ENCODE measurements around the gene NOTCH4.
"Not testable (repeated sequence)": the region's sequence is repeated elsewhere in the genome, so short reads cannot be mapped to it uniquely, and the experiment has no call there.

The NOTCH4 gene

GRCh38 chr6:32191696-32192607, 31.9 kb downstream of the NOTCH4 start:
- DNase-seq: peak; percentile 22

- DNase-seq: no peak
These were observed 32.8 kb downstream of the NOTCH4 start for GRCh38 chr6:32190911-32191677.

DNA sequence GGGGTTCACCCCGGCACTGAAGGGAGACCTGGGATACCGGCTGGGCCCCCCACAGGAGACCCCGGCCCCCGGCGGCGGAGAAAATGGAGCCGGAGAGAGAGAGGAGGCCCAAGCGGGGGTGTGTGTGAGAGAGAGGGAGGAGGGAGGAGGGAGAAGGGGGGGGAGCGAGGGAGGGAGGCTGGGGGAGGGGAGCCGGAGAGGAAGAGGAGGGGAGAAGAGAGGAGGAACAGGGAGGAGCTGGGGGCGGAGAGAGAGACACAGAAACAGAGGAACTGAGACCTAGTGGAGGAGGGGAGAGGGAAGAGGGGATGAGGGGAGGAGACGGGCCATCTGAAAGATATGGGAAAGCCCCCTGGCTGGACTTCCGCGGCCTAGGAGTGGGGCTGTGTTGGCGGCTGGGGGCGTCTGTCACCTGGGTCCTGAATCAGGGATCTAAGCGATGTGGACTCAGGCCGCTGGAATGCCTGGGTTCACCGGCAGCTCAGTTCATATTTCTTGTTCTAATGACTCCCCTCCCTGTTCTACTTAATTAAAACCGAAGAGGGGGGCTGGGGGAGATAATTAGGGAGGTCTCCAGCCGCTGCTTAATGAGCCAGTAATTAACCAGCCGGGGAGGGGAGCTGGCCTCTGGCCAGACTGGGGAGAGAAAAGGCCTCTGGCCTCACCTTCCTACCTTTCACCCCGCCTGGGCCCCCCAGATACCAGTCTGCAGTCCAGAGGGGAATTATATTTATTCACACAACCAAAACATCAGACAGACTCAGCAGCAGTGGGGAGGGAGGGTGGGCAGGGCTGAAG, 33.6 kb downstream of the NOTCH4 start, which contains the start of gene PBX2:
PBX2 (minus strand) TSS at position 149 of the 798 bp plus-strand sequence. CDS start 287 bp downstream, outside the sequence.
- DNase-seq: peak; percentile 80

DNA sequence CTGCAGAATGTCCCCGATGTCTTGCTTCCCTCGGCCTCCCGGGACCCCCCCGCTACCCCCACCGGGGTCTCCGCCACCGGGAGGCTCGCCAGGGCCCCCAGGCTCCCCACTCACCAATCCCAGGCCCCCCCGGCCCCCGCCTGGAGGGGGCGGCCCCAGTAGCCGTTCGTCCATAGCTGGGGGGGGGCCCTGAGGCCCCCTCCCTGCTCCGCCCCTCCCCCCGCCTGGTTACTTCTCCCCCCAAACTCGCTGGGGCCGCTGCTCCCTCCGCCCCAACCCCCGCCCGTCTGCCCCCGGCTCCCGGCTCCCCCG, 34.2 kb downstream of the NOTCH4 start:
- no peak for DNase-seq

DNA sequence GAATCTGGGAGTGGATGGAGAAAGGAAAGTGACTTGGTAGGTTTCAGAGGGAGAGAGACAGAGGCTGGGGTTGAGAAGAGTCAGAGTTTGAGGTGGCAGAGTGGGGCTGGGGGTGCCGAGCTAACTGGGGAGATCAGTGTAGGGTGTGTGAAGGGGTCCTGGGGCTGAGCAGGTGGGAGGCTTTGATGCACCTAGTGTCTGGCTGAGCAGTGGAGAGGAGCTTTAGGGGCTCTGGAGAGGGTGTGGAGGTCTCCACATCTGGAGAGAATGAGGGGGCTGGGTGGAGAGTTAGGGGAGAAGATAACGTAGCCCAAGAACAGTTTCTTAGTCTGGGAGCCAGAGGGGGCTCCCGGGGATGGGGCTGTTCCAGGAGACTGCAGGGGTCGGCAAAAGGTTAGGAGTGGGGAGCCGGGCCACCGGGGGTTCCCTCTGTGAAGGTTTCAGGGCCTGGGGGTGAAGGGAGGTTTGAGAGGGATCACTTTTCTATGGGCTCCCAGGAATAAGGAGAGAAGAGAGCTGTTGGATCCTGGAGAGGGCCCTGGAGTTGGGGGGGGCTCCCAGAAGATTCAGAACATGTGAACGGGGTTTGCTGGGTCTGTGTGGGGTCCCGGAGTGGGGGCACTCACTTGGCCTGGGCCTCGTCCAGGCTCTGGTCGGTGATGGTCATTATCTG, 34.7 kb downstream of the NOTCH4 start:
- DNase-seq: no peak

GRCh38 chr6:32188381-32189068, 35.3 kb downstream of the NOTCH4 start:
- no peak for DNase-seq

GRCh38 chr6:32187725-32188380, 36.0 kb downstream of the NOTCH4 start:
- DNase-seq: not testable (repeated sequence)

GRCh38 chr6:32187009-32187709, 36.7 kb downstream of the NOTCH4 start:
- no peak for DNase-seq

GRCh38 chr6:32186151-32186840, 37.6 kb downstream of the NOTCH4 start:
- not testable (repeated sequence) for DNase-seq

DNA sequence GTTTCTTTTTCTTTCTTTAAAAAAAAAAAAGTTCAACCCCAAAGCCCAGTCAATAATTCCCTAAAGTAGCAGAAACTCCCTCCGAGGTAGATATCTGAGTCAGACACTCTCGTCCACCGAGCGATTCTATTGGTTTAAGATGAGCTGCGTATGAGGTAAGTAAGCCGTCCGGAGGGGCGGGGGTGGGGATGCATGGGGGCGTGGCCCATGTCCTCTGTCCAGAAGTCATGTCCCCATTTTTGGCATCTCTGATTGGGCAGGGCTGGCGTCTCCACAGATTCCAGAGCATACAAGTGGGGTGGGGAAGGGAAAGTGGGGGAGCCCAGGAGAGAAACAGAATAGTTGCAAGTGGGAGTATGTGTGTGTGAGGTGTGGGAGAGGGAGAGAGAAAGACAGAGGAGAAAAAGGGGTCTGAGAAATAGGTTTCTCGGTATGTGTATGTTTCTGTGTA, 38.2 kb downstream of the NOTCH4 start:
- peak; percentile 72 for DNase-seq

DNA sequence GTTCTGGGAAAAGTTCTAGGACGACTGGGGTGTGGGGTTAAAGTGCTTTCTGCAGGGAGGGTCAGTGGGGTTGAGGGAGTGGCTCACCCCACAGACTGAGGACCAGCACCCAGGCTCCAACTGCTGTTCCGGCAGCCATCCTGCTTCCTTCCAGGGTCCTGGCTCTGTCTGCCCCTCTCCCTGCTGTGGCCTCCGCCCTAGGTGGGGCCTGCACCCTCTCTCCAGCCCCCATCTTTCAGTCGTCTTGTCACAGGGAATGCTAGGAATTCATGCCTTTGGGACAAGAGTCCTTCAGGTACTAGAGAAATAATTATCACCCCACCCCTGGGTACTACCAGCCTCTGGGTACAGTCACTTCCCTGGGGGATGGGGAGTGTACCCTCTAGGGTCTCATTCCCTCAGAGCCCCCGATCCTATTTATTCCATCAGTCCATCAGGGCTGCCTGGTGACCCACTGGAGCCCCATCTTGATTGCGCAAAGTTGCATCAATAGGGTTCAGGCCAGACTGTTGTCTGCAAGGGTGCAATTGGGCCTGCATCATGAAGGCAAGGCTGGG, 39.7 kb downstream of the NOTCH4 start, which contains the start of gene AGER:
AGER (minus strand) TSS at position 170 of the 557 bp plus-strand sequence; CDS start at position 139, 31 bp downstream.
- DNase-seq: no peak

GRCh38 chr6:32183483-32184083, 40.3 kb downstream of the NOTCH4 start:
- DNase-seq: no peak

DNA sequence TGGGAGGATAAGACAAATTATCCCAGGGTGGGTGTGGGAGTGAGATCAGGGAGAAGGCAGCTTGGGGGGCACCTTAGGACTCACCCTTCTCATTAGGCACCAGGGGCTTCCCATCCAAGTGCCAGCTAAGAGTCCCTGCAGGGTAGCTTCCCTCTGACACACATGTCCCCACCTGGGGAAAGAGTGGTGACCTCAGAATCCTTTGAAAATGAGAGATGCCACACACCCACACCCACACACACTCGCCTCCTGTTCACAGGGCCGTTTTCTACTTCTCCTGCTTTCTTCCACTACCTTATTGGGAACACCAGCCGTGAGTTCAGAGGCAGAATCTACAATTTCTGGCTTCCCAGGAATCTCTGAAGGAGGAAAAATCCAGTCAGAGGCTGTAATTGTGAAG, 40.8 kb downstream of the NOTCH4 start:
- no peak for DNase-seq

DNA sequence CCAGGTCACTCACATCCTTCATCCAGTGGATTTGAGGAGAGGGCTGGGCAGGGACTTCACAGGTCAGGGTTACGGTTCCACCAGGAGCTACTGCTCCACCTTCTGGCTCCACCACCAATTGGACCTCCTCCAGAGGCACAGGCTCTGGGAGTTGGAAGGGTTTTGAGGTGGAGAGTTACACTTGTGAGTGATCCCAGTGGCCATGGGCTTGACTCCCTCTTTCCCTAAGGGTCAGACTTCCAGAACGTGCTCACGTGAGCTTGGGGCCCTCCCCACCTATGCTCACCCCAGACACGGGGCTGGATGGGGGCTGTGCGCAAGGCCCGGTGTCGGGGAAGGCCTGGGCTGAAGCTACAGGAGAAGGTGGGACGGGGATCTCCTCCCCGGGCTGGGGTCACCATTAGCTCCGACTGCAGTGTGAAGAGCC, 41.3 kb downstream of the NOTCH4 start:
- DNase-seq: no peak

- DNase-seq: no peak
These were observed 41.8 kb downstream of the NOTCH4 start for GRCh38 chr6:32181915-32182529.

- DNase-seq: no peak
These were observed 42.6 kb downstream of the NOTCH4 start for GRCh38 chr6:32181148-32181702.

DNA sequence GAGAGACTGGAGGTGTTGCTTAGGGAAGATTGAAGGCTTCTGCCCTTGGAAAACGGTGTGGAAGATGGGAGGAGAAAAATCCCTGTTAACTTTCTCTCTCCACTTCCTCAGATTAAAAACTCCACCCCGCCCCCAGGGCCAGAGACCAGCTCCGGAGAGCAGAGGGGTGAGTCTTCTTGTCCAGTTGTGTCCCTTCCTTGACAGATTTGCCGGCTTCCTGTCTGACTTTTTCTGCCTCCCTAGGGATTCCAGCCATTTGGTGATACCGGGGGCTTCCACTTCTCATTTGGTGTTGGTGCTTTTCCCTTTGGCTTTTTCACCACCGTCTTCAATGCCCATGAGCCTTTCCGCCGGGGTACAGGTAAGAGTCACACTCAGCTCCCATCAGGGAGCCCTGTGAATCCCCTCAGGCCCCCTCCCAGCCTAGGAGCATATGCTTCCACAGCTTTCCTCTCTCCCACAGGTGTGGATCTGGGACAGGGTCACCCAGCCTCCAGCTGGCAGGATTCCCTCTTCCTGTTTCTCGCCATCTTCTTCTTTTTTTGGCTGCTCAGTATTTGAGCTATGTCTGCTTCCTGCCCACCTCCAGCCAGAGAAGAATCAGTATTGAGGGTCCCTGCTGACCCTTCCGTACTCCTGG, 44.0 kb downstream of the NOTCH4 start:
- DNase-seq: no peak
